WTC11 (cell line): Measurements from ENCODE around the gene HLF. TPM values are rescaled to one million over a fixed set of nuclear protein-coding genes. Genes with fewer than 3 reads are reported as not detected.

Experiments
- ATAC-seq: fragments of 200-7000 bp; cut with Tn5 transposase; 2 replicates; pipeline ENCODE4 v1.10.0; 2021; ENCODE audit warnings: mild to moderate bottlenecking, moderate library complexity
- CTCF ChIA-PET: fragments of 300-600 bp; sonication (Branson Sonifier 250); formaldehyde crosslinking; loops from one replicate; lab custom pipeline; 2021; ENCODE audit warnings: antibody characterized with exemption; lab: Charles Lee
- POLR2A ChIA-PET: fragments of 350-600 bp; sonication (Branson Sonifier 250); formaldehyde crosslinking; loops from one replicate; lab custom pipeline; 2021; ENCODE audit warnings: antibody characterized with exemption; lab: Charles Lee
- DNase-seq: peaks from one replicate; pipeline ENCODE4 v3.0.0; 2021; ENCODE audit warnings: low spot score
- H3K27ac Mint-ChIP-seq: 2 replicates; pipeline ENCODE4 v1.8.0; 2021; ENCODE audit warnings: mixed read lengths
- H3K27me3 Mint-ChIP-seq: 2 replicates; pipeline ENCODE4 v1.8.0; 2021; ENCODE audit warnings: low read depth, mild to moderate bottlenecking, moderate library complexity, mixed read lengths
- H3K36me3 Mint-ChIP-seq: 2 replicates; pipeline ENCODE4 v1.8.0; 2021; ENCODE audit warnings: mixed read lengths
- H3K4me1 Mint-ChIP-seq: 2 replicates; pipeline ENCODE4 v1.8.0; 2022; ENCODE audit warnings: mixed read lengths
- H3K4me3 Mint-ChIP-seq: 2 replicates; pipeline ENCODE4 v1.8.0; 2021; ENCODE audit warnings: mild to moderate bottlenecking, moderate library complexity, mixed read lengths
- H3K9me3 Mint-ChIP-seq: 2 replicates; pipeline ENCODE4 v1.8.0; 2021; ENCODE audit warnings: mixed read lengths
- ATF1 ChIP-seq: sonication (generic); formaldehyde crosslinking; IDR thresholded peaks from 2 replicates; pipeline ENCODE4 v1.8.1; 2023; ENCODE audit warnings: mild to moderate bottlenecking, moderate library complexity, missing genetic modification reagents
- ATF3 ChIP-seq: sonication (generic); formaldehyde crosslinking; conservative IDR thresholded peaks from 2 replicates; pipeline ENCODE4 v1.8.1; 2022; ENCODE audit warnings: mild to moderate bottlenecking, missing genetic modification reagents
- ATF6 ChIP-seq: sonication (generic); formaldehyde crosslinking; IDR thresholded peaks from 2 replicates; pipeline ENCODE4 v1.8.1; 2023; ENCODE audit warnings: mild to moderate bottlenecking, missing genetic modification reagents
- CBFB ChIP-seq: sonication (generic); formaldehyde crosslinking; IDR thresholded peaks from 2 replicates; pipeline ENCODE4 v1.8.1; 2022; ENCODE audit warnings: mild to moderate bottlenecking, low read depth, missing genetic modification reagents
- CREB1 ChIP-seq: sonication (generic); formaldehyde crosslinking; IDR thresholded peaks from 2 replicates; pipeline ENCODE4 v1.8.0; 2023; ENCODE audit warnings: mild to moderate bottlenecking, missing genetic modification reagents
- CREM ChIP-seq: sonication (generic); formaldehyde crosslinking; IDR thresholded peaks from 2 replicates; pipeline ENCODE4 v1.8.1; 2022; ENCODE audit warnings: mild to moderate bottlenecking, missing genetic modification reagents, moderate library complexity
- E2F4 ChIP-seq: sonication (generic); formaldehyde crosslinking; IDR thresholded peaks from 2 replicates; pipeline ENCODE4 v1.8.1; 2022; ENCODE audit warnings: low read depth, mild to moderate bottlenecking, moderate library complexity, missing genetic modification reagents, borderline replicate concordance
- ESRRA ChIP-seq: sonication (generic); formaldehyde crosslinking; IDR thresholded peaks from 2 replicates; pipeline ENCODE4 v1.8.1; 2022; ENCODE audit warnings: mild to moderate bottlenecking, missing genetic modification reagents, borderline replicate concordance
- FOXK1 ChIP-seq: sonication (generic); formaldehyde crosslinking; IDR thresholded peaks from 2 replicates; pipeline ENCODE4 v1.8.0; 2022; ENCODE audit warnings: mild to moderate bottlenecking, moderate library complexity, missing genetic modification reagents
- HMGXB4 ChIP-seq: sonication (generic); formaldehyde crosslinking; IDR thresholded peaks from 2 replicates; pipeline ENCODE4 v1.8.1; 2023; ENCODE audit warnings: mild to moderate bottlenecking, moderate library complexity, missing genetic modification reagents
- IRF1 ChIP-seq: sonication (generic); formaldehyde crosslinking; IDR thresholded peaks from 2 replicates; pipeline ENCODE4 v1.8.0; 2023; ENCODE audit warnings: missing genetic modification reagents
- MAX ChIP-seq: sonication (generic); formaldehyde crosslinking; IDR thresholded peaks from 2 replicates; pipeline ENCODE4 v1.8.0; 2022; ENCODE audit warnings: mild to moderate bottlenecking, missing genetic modification reagents
- MYBL2 ChIP-seq: sonication (generic); formaldehyde crosslinking; IDR thresholded peaks from 2 replicates; pipeline ENCODE4 v1.8.1; 2023; ENCODE audit warnings: mild to moderate bottlenecking, moderate library complexity, missing genetic modification reagents
- NFYB ChIP-seq: sonication (generic); formaldehyde crosslinking; conservative IDR thresholded peaks from 2 replicates; pipeline ENCODE4 v1.8.0; 2022; ENCODE audit warnings: low read depth, missing genetic modification reagents
- NR2C2 ChIP-seq: sonication (generic); formaldehyde crosslinking; IDR thresholded peaks from 2 replicates; pipeline ENCODE4 v1.8.0; 2022; ENCODE audit warnings: mild to moderate bottlenecking, missing genetic modification reagents
- NR3C1 ChIP-seq: sonication (generic); formaldehyde crosslinking; conservative IDR thresholded peaks from 2 replicates; pipeline ENCODE4 v1.8.1; 2023; ENCODE audit warnings: low read depth, mild to moderate bottlenecking, missing genetic modification reagents
- PREB ChIP-seq: sonication (generic); formaldehyde crosslinking; IDR thresholded peaks from 2 replicates; pipeline ENCODE4 v1.8.1; 2022; ENCODE audit warnings: mild to moderate bottlenecking, missing genetic modification reagents, moderate library complexity, borderline replicate concordance
- TEAD1 ChIP-seq: sonication (generic); formaldehyde crosslinking; IDR thresholded peaks from 2 replicates; pipeline ENCODE4 v1.8.0; 2022; ENCODE audit warnings: mild to moderate bottlenecking, missing genetic modification reagents
- USF1 ChIP-seq: sonication (generic); formaldehyde crosslinking; IDR thresholded peaks from 2 replicates; pipeline ENCODE4 v1.8.0; 2022; ENCODE audit warnings: mild to moderate bottlenecking, missing genetic modification reagents
- ZNF138 ChIP-seq: sonication (generic); formaldehyde crosslinking; conservative IDR thresholded peaks from 2 replicates; pipeline ENCODE4 v1.8.1; 2022; ENCODE audit warnings: mild to moderate bottlenecking, moderate library complexity, missing genetic modification reagents
- ZNF317 ChIP-seq: sonication (generic); formaldehyde crosslinking; IDR thresholded peaks from 2 replicates; pipeline ENCODE4 v1.8.1; 2023; ENCODE audit warnings: low read depth, mild to moderate bottlenecking, moderate library complexity, missing genetic modification reagents, borderline replicate concordance
- ZNF416 ChIP-seq: fragments of 250-450 bp; sonication (Bioruptor Pico); IDR thresholded peaks from 2 replicates; pipeline ENCODE4 v1.9.0; 2021; ENCODE audit warnings: mild to moderate bottlenecking, inconsistent platforms
- ZNF423 ChIP-seq: fragments of 250-450 bp; sonication (Bioruptor Pico); IDR thresholded peaks from 2 replicates; pipeline ENCODE4 v2.1.2; 2022; ENCODE audit warnings: mild to moderate bottlenecking, moderate library complexity
- total RNA-seq: library from RNA; stranded (reverse); gene quantifications from 3 replicates; pipeline ENCODE4 v1.2.3, GENCODE V29; 2021

Gene HLF
- total RNA-seq, 1 experiment from 2014 or later, result 0.31 TPM

- Mint-ChIP-seq H3K27ac (no peak overlapping the region), H3K4me3 (no peak overlapping the region), H3K4me1 (peaks cover 21% of the 10 kb centered on the region), H3K9me3 (peaks cover 9% of the 10 kb centered on the region), H3K36me3 (peaks cover 2% of the 10 kb centered on the region; the same call in 1 of the 2 replicates), H3K27me3 (no peaks in the 10 kb centered on the region; the same call in 1 of the 2 replicates)
- ChIA-PET POLR2A (no interaction called here), CTCF (no interaction called here)
- TF ChIP-seq USF1 (CRISPR knock-in tag) (no peak), PREB (CRISPR knock-in tag) (no peak), CBFB (no peak), IRF1 (CRISPR knock-in tag) (no peak), ESRRA (no peak), ZNF138 (CRISPR knock-in tag) (no peak), NR3C1 (no peak), CREB1 (CRISPR knock-in tag) (no peak), CREM (CRISPR knock-in tag) (no peak), FOXK1 (no peak), ZNF423 (no peak), NR2C2 (no peak), NFYB (no peak), ZNF416 (CRISPR knock-in tag) (no peak), ZNF317 (no peak), MAX (no peak)
- DNase-seq, result no peak
- ATAC-seq, result no peak
Measured at GRCh38 chr17:55332296-55333041, 67.7 kb downstream of the HLF start.

- no peak for ATAC-seq
- CTCF ChIA-PET, result interaction anchor here (1.8 kb wide), 1 partner anchor 22 kb away, joined by 5 read pairs; no protein-coding TSS in a partner anchor
Measured at GRCh38 chr17:55334285-55334684, 69.5 kb downstream of the HLF start.

More at GRCh38 chr17:55334285-55334684, 69.5 kb downstream of the HLF start:
- TF ChIP-seq TEAD1, result no peak
- TF ChIP-seq ATF1 (CRISPR knock-in tag), result no peak
- no peak for TF ChIP-seq ATF6
- TF ChIP-seq NR3C1, result no peak
- no peak for TF ChIP-seq ATF3 (CRISPR knock-in tag)
- TF ChIP-seq HMGXB4 (CRISPR knock-in tag), result no peak
- no peak for TF ChIP-seq MYBL2 (CRISPR knock-in tag)
- no peak for TF ChIP-seq E2F4 (CRISPR knock-in tag)
- TF ChIP-seq CBFB, result no peak
- no peaks in the 10 kb centered on the region for H3K9me3 Mint-ChIP-seq
- H3K36me3 Mint-ChIP-seq, result no peaks in the 10 kb centered on the region
- H3K4me3 Mint-ChIP-seq, result no peak overlapping the region
- DNase-seq, result no peak
- H3K27me3 Mint-ChIP-seq, result no peaks in the 10 kb centered on the region; the same call in 1 of the 2 replicates
- POLR2A ChIA-PET, result no interaction called here
- no peak overlapping the region for H3K27ac Mint-ChIP-seq
- H3K4me1 Mint-ChIP-seq, result peaks cover 21% of the 10 kb centered on the region
